ENCODE results near the gene FOXK1. TPM values are rescaled to one million over a fixed set of nuclear protein-coding genes. Genes with fewer than 3 reads are reported as not detected.
"Not testable (repeated sequence)": the region's sequence is repeated elsewhere in the genome, so short reads cannot be mapped to it uniquely, and the experiment has no call there.

FOXK1 gene
- total and polyA plus RNA-seq, 2 of the 13 experiments (the other 11 are each of a cell fraction or from before 2014, with no cell fraction given), result 4.6 to 8.8 TPM

DNA sequence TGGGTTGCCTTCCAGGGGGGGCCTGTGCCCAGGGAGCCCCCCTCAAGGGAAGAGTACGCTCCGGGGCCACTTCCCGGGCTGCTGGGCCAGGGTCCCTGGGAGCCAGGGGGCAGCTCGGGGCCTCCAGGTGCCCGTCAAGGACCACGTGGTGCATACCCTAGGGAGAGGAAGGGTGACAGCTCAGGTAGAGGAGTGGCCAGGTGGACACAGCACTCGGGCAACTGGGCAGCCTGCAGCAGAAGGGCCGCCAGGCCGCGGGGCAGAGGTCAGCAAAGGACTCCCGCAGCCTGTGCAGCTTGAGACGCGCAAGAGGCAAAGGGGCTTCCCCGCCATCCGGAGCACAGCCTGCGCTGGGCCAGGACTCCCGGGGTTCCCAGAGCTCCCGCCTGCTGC, 119.7 kb downstream of the FOXK1 start:
- intact Hi-C loops (cut with micrococcal nuclease; ENCODE audit: unreplicated experiment) (no loop called here), in situ Hi-C loops (cut with HindIII; ENCODE audit: extremely low pct_ligation_motif_present, low pct_unique_long_range_greater_than_20kb) (no loop called here)
- BruUV-seq (replicated peaks), result no TSS peak
- TF ChIP-seq, protein P1, sequence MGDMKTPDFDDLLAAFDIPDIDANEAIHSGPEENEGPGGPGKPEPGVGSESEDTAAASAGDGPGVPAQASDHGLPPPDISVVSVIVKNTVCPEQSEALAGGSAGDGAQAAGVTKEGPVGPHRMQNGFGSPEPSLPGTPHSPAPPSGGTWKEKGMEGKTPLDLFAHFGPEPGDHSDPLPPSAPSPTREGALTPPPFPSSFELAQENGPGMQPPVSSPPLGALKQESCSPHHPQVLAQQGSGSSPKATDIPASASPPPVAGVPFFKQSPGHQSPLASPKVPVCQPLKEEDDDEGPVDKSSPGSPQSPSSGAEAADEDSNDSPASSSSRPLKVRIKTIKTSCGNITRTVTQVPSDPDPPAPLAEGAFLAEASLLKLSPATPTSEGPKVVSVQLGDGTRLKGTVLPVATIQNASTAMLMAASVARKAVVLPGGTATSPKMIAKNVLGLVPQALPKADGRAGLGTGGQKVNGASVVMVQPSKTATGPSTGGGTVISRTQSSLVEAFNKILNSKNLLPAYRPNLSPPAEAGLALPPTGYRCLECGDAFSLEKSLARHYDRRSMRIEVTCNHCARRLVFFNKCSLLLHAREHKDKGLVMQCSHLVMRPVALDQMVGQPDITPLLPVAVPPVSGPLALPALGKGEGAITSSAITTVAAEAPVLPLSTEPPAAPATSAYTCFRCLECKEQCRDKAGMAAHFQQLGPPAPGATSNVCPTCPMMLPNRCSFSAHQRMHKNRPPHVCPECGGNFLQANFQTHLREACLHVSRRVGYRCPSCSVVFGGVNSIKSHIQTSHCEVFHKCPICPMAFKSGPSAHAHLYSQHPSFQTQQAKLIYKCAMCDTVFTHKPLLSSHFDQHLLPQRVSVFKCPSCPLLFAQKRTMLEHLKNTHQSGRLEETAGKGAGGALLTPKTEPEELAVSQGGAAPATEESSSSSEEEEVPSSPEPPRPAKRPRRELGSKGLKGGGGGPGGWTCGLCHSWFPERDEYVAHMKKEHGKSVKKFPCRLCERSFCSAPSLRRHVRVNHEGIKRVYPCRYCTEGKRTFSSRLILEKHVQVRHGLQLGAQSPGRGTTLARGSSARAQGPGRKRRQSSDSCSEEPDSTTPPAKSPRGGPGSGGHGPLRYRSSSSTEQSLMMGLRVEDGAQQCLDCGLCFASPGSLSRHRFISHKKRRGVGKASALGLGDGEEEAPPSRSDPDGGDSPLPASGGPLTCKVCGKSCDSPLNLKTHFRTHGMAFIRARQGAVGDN (CRISPR knock-in tag; IDR thresholded peaks at IDR 0.05), result peak; percentile 18; the same call in 1 of the 2 replicates
- TF ChIP-seq BRD4 (CRISPR knock-in tag; IDR thresholded peaks at IDR 0.05), result no peak
- no peak overlapping the region for H3K27ac ChIP-seq (ENCODE audit: extremely low read length, insufficient read depth, low read length)
- ATAC-seq (no peak; the same call in 2 of the 3 replicates), FAIRE-seq (no peak), DNase-seq (ENCODE audit: low spot score) (no peak)
- H3K9me3 ChIP-seq (ENCODE audit: low read length), result no peaks in the 10 kb centered on the region
- POLR2A ChIA-PET, result no interaction called here
- no peaks in the 10 kb centered on the region for H3K36me3 ChIP-seq (replicated peaks in 1 of 2; ENCODE audit: control insufficient read depth in 1 of 2, insufficient read depth in 2 of 2, low read length in 2 of 2)
- CTCF ChIA-PET (ENCODE audit: low intra/inter-chr PET ratio, low total read pairs), result no interaction called here
- H3K4me2 ChIP-seq (ENCODE audit: low read depth, low read length), result 0 out of 2 replicates have a peak overlapping the region, but pooled peaks have one; percentile 18
- no peak overlapping the region for H3K4me3 ChIP-seq (replicated peaks in 1 of 3; ENCODE audit: insufficient read depth in 1 of 3, low read depth in 2 of 3, low read length in 3 of 3)
- no peaks in the 10 kb centered on the region for H4K20me1 ChIP-seq (ENCODE audit: insufficient read depth, low read length)
- WGBS (ENCODE audit: low lambda C conversion rate), result 14% methylated on average over 7 of the region's 18 CpGs
- no peaks in the 10 kb centered on the region for H3K79me2 ChIP-seq (ENCODE audit: insufficient read depth, low read length)
- H3K27me3 ChIP-seq (ENCODE audit: control insufficient read depth in 1 of 2, insufficient read depth in 2 of 2, low read length in 2 of 2), result peaks cover 4 to 31% of the 10 kb centered on the region in 2 experiments; a peak in 3 of 5 replicates
- H3K9ac ChIP-seq (ENCODE audit: insufficient read depth, low read depth, low read length), result no peak overlapping the region
- no peak overlapping the region for H2AFZ ChIP-seq (ENCODE audit: low read length)
- H3K4me1 ChIP-seq (ENCODE audit: insufficient read depth, low read length), result peaks cover 14% of the 10 kb centered on the region

DNA sequence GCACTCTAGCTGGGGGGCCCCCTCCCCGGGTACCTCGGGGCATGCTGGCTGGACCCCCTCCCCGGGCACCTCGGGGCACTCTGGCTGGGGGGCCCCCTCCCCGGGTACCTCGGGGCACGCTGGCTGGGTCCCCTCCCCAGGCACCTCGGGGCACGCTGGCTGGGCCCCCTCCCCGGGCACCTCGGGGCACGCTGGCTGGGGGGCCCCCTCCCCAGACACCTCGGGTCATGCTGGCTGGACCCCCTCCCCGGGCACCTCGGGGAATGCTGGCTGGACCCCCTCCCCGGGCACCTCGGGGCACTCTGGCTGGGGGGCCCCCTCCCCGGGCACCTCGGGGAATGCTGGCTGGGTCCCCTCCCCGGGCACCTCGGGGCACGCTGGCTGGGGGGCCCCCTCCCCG, 120.5 kb downstream of the FOXK1 start:
- H3K36me3 ChIP-seq (replicated peaks in 1 of 2; ENCODE audit: control insufficient read depth in 1 of 2, insufficient read depth in 2 of 2, low read length in 2 of 2); CTCF ChIA-PET (ENCODE audit: low intra/inter-chr PET ratio, low total read pairs); FAIRE-seq; H3K9me3 ChIP-seq (ENCODE audit: low read length); BruUV-seq (replicated peaks); ATAC-seq; in situ Hi-C loops (cut with HindIII; ENCODE audit: extremely low pct_ligation_motif_present, low pct_unique_long_range_greater_than_20kb); H3K27ac ChIP-seq (ENCODE audit: extremely low read length, insufficient read depth, low read length); H2AFZ ChIP-seq (ENCODE audit: low read length); POLR2A ChIA-PET; DNase-seq (ENCODE audit: low spot score); H3K4me2 ChIP-seq (ENCODE audit: low read depth, low read length); H3K79me2 ChIP-seq (ENCODE audit: insufficient read depth, low read length); H3K9ac ChIP-seq (ENCODE audit: insufficient read depth, low read depth, low read length); H3K4me3 ChIP-seq (replicated peaks in 1 of 3; ENCODE audit: insufficient read depth in 1 of 3, low read depth in 2 of 3, low read length in 3 of 3); H4K20me1 ChIP-seq (ENCODE audit: insufficient read depth, low read length); intact Hi-C loops (cut with micrococcal nuclease; ENCODE audit: unreplicated experiment): not testable (repeated sequence)
- peaks cover 6 to 36% of the 10 kb centered on the region in 2 experiments; a peak in 3 of 5 replicates for H3K27me3 ChIP-seq (ENCODE audit: control insufficient read depth in 1 of 2, insufficient read depth in 2 of 2, low read length in 2 of 2)
- WGBS (ENCODE audit: low lambda C conversion rate), result 63% methylated on average over 6 of the region's 23 CpGs
- peaks cover 14% of the 10 kb centered on the region for H3K4me1 ChIP-seq (ENCODE audit: insufficient read depth, low read length)

All from HepG2 (cell line).